Transverse colon (tissue), 4 donors: ENCODE measurements around the gene RCAN3. TPM values are rescaled to one million over a fixed set of nuclear protein-coding genes. Genes with fewer than 3 reads are reported as not detected.
"Not testable (repeated sequence)": the region's sequence is repeated elsewhere in the genome, so short reads cannot be mapped to it uniquely, and the experiment has no call there.

Source experiments
- DNase-seq: peaks from one replicate; pipeline ENCODE4 v3.0.0-alpha.2; 2019
- H3K27ac ChIP-seq, 4 donors: fragments of 200-600 bp; sonication (generic); 2 replicates each; pipeline ENCODE4 v1.5.1; 2016 to 2018; ENCODE audit warnings: inconsistent platforms in 4 of 4
- H3K27me3 ChIP-seq: fragments of 200-600 bp; sonication (generic); 2 replicates; pipeline ENCODE4 v1.5.1; 2017; ENCODE audit warnings: inconsistent platforms
- H3K36me3 ChIP-seq, 4 donors: fragments of 200-600 bp; sonication (generic); 2 replicates each; pipeline ENCODE4 v1.5.1; 2017 to 2019; ENCODE audit warnings: inconsistent platforms in 4 of 4
- H3K4me1 ChIP-seq, 4 donors: fragments of 200-600 bp; sonication (generic); 2 replicates each; pipeline ENCODE4 v1.5.1; 2017 to 2020; ENCODE audit warnings: inconsistent platforms in 4 of 4
- H3K4me3 ChIP-seq, 4 donors: fragments of 200-600 bp; sonication (generic); 1 replicate in 1 of 4; 2 replicates in 3 of 4; pipeline versions ENCODE4 v1.5.1 to v1.6.1; 2017 to 2019; ENCODE audit warnings: inconsistent platforms in 4 of 4
- H3K9me3 ChIP-seq, 2 donors: fragments of 200-600 bp; sonication (generic); 2 replicates each; pipeline ENCODE4 v1.5.1; 2017 to 2019; ENCODE audit warnings: inconsistent platforms in 2 of 2
- EP300 ChIP-seq: sonication (generic); formaldehyde crosslinking; IDR thresholded peaks from one replicate; pipeline ENCODE4 v1.6.1; 2017; ENCODE audit warnings: antibody characterized with exemption, low read depth
- POLR2A ChIP-seq: fragments of 450-650 bp; IDR thresholded peaks from one replicate; pipeline ENCODE4 v1.6.1; 2016; ENCODE audit warnings: antibody characterized with exemption, mild to moderate bottlenecking, moderate library complexity
- POLR2AphosphoS5 ChIP-seq, 3 donors: sonication (generic); formaldehyde crosslinking; IDR thresholded peaks; one replicate each; pipeline ENCODE4 v1.6.1; 2016; ENCODE audit warnings: antibody characterized with exemption in 3 of 3
- WGBS, 2 donors: methylation state at CpG; one replicate each; pipeline ENCODE4 v1.1.5; 2018; ENCODE audit warnings: low coverage in 1 of 2; 5-methylcytosine and 5-hydroxymethylcytosine counted together
- in situ Hi-C, 4 donors: fragments of 200-750 bp; cut with MboI; loops; one replicate each; pipeline versions ENCODE4 v1.15.0 to v1.15.1; 2017; ENCODE audit warnings: low sequenced_read_pairs in 3 of 4, low pct_ligation_motif_present in 1 of 4, low pct_unique_long_range_greater_than_20kb in 1 of 4
- intact Hi-C: fragments of 100-400 bp; cut with DNase I; formaldehyde crosslinking; loops from one replicate; pipeline ENCODE4 v1.15.1; 2023; ENCODE audit warnings: low total_unique reads
- total RNA-seq, 4 donors: library from RNA; depleted of rRNA; stranded (reverse); fragments of >200 nt; gene quantifications; one replicate each; pipeline ENCODE4 v1.1.0, GENCODE V29; 2016
- TF ChIP-seq, protein P1 (sequence below), 5 experiments: fragments of 200-600 bp in 3 of 5; fragments of 450-650 bp in 2 of 5; sonication (generic) in 3 of 5; IDR thresholded peaks; 1 replicate in 2 of 5; 2 replicates in 3 of 5; pipeline ENCODE4 v1.5.1; 2016 to 2017; ENCODE audit warnings: antibody characterized with exemption in 5 of 5, inconsistent platforms in 3 of 5, mild to moderate bottlenecking in 2 of 5, moderate library complexity in 1 of 5

The RCAN3 gene
- total RNA-seq, 4 donors from 2014 or later, result 6.4 to 17.5 (median 11.3) TPM

GRCh38 chr1:24514946-24515345 lies 12.3 kb downstream of the RCAN3 start:
- in situ Hi-C loops, result no loop called here
- intact Hi-C loops, result no loop called here
- Histone ChIP-seq H3K9me3 (no peaks in the 10 kb centered on the region), H3K4me1 (no peaks in the 10 kb centered on the region), H3K27me3 (no peaks in the 10 kb centered on the region), H3K27ac (no peak overlapping the region), H3K4me3 (no peak overlapping the region), H3K36me3 (no peaks in the 10 kb centered on the region)
- DNase-seq, result no peak
- TF ChIP-seq, protein P1, sequence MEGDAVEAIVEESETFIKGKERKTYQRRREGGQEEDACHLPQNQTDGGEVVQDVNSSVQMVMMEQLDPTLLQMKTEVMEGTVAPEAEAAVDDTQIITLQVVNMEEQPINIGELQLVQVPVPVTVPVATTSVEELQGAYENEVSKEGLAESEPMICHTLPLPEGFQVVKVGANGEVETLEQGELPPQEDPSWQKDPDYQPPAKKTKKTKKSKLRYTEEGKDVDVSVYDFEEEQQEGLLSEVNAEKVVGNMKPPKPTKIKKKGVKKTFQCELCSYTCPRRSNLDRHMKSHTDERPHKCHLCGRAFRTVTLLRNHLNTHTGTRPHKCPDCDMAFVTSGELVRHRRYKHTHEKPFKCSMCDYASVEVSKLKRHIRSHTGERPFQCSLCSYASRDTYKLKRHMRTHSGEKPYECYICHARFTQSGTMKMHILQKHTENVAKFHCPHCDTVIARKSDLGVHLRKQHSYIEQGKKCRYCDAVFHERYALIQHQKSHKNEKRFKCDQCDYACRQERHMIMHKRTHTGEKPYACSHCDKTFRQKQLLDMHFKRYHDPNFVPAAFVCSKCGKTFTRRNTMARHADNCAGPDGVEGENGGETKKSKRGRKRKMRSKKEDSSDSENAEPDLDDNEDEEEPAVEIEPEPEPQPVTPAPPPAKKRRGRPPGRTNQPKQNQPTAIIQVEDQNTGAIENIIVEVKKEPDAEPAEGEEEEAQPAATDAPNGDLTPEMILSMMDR (IDR thresholded peaks at IDR 0.05), result no peak
- TF ChIP-seq POLR2AphosphoS5 (IDR thresholded peaks at IDR 0.05) (no peak), EP300 (no peak), POLR2A (no peak)
- WGBS, 2 donors, result 94 to 100% methylated on average over 5 of the region's 5 CpGs

- intact Hi-C loops, H3K9me3 ChIP-seq, in situ Hi-C loops, H3K27ac ChIP-seq, H3K4me3 ChIP-seq, H3K36me3 ChIP-seq, H3K4me1 ChIP-seq, DNase-seq, H3K27me3 ChIP-seq: not testable (repeated sequence)
- 92 to 100% methylated on average over 2 to 14 of the region's 14 CpGs for WGBS, 2 donors
Observed at GRCh38 chr1:24515671-24516209, 13.1 kb downstream of the RCAN3 start.

DNA sequence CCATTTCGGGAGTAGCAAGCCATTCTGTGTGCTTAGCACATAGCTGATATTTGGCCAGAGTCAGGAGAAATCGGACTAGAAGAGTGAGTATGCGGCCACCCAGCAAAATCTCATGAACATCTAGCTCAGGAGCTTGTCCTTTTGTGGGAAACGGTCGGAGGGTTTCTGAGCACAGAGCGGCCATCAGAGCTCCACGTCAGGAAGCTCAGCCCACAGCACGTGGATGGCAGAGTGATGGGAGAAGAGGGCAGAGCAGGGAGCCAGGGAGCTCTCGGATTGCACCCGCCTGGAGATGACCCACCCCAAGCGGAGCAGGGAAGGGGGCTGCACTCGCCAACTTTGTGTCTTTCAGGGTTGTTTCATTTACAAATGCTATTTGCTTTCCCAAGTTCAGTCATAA lies 13.9 kb downstream of the RCAN3 start:
- Histone ChIP-seq H3K27me3 (no peaks in the 10 kb centered on the region), H3K36me3 (no peaks in the 10 kb centered on the region), H3K4me1 (no peaks in the 10 kb centered on the region), H3K9me3 (no peaks in the 10 kb centered on the region), H3K4me3 (no peak overlapping the region), H3K27ac (no peak overlapping the region)
- DNase-seq, result no peak
- intact Hi-C loops (no loop called here), in situ Hi-C loops (no loop called here)
- 81 to 100% methylated on average over 5 to 12 of the region's 12 CpGs for WGBS, 2 donors
- TF ChIP-seq POLR2AphosphoS5 (IDR thresholded peaks at IDR 0.05) (no peak), POLR2A (no peak), EP300 (no peak)
- TF ChIP-seq, protein P1 (IDR thresholded peaks at IDR 0.05), result no peak

DNA sequence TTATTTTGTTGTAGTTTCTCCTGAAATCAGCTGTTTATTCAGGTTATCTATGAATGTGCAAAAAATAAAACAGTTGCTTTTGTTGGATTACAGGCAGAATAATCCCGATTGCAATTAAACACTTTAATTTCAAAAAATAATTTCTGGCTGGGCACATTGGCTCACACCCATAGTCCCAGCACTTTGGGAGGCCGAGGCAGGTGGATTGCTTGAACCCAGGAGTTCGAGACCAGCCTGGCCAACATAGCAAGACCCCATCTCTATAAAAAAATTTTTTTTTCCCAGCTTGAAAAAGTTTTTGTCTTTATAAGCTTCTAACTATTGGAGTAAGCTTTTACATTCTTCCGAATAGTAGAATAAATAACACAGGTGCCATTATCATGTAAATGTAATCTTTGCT lies 15.3 kb downstream of the RCAN3 start:
- H3K27ac ChIP-seq, result no peak overlapping the region
- 92 to 96% methylated on average over 4 of the region's 4 CpGs for WGBS, 2 donors
- H3K27me3 ChIP-seq, result no peaks in the 10 kb centered on the region
- no peak overlapping the region for H3K4me3 ChIP-seq
- no peak for DNase-seq
- TF ChIP-seq EP300 (no peak), POLR2A (no peak), POLR2AphosphoS5 (IDR thresholded peaks at IDR 0.05) (no peak)
- TF ChIP-seq, protein P1 (IDR thresholded peaks at IDR 0.05), result no peak
- no peaks in the 10 kb centered on the region for H3K36me3 ChIP-seq
- H3K9me3 ChIP-seq, result no peaks in the 10 kb centered on the region
- in situ Hi-C loops (no loop called here), intact Hi-C loops (no loop called here)
- H3K4me1 ChIP-seq, result no peaks in the 10 kb centered on the region

- DNase-seq, H3K27ac ChIP-seq, H3K27me3 ChIP-seq, H3K4me1 ChIP-seq, H3K36me3 ChIP-seq, in situ Hi-C loops, intact Hi-C loops, H3K9me3 ChIP-seq, H3K4me3 ChIP-seq: not testable (repeated sequence)
- 92% methylated on average over 3 to 5 of the region's 5 CpGs for WGBS, 2 donors
Observed at GRCh38 chr1:24520282-24520681, 17.6 kb downstream of the RCAN3 start.
